Neuronal stem cell (in vitro differentiated cells): ENCODE data around the gene DGCR2.

Experiments
- DNase-seq: peaks from one replicate; pipeline ENCODE4 v3.0.0-alpha.2; 2013; ENCODE audit warnings: low spot score
- H2AFZ ChIP-seq: one replicate; pipeline ENCODE4 v1.6.1; 2013; ENCODE audit warnings: mild to moderate bottlenecking, low read length, inconsistent platforms
- H2AK5ac ChIP-seq: 2 replicates; pipeline ENCODE4 v1.6.1; 2013; ENCODE audit warnings: low read depth, mild to moderate bottlenecking, inconsistent platforms, low read length, moderate library complexity, mixed read lengths
- H2BK120ac ChIP-seq: 2 replicates; pipeline ENCODE4 v1.6.1; 2013; ENCODE audit warnings: low read depth, mild to moderate bottlenecking, inconsistent platforms, low read length, moderate library complexity, mixed read lengths
- H2BK12ac ChIP-seq: one replicate; pipeline ENCODE4 v1.6.1; 2013; ENCODE audit warnings: low read length, inconsistent platforms
- H2BK15ac ChIP-seq: 2 replicates; pipeline ENCODE4 v1.6.1; 2013; ENCODE audit warnings: mild to moderate bottlenecking, low read length, inconsistent platforms, mixed read lengths
- H2BK5ac ChIP-seq: one replicate; pipeline ENCODE4 v1.6.1; 2013; ENCODE audit warnings: inconsistent platforms, mild to moderate bottlenecking, low read length, moderate library complexity
- H3K14ac ChIP-seq: one replicate; pipeline ENCODE4 v1.6.1; 2013; ENCODE audit warnings: low read length, inconsistent platforms
- H3K18ac ChIP-seq: 2 replicates; pipeline ENCODE4 v1.6.1; 2013; ENCODE audit warnings: low read length, inconsistent platforms
- H3K23ac ChIP-seq: 2 replicates; pipeline ENCODE4 v1.6.1; 2013; ENCODE audit warnings: low read depth, mild to moderate bottlenecking, mixed read lengths, low read length, inconsistent platforms; ENCODE audit not compliant: poor library complexity
- H3K27ac ChIP-seq: replicated peaks from 3 replicates; pipeline ENCODE4 v1.5.1; 2013; ENCODE audit warnings: low read length, inconsistent platforms
- H3K27me3 ChIP-seq, 3 experiments: 2 replicates each; pipeline ENCODE4 v1.6.1; 2013; ENCODE audit warnings: low read length in 3 of 3, mild to moderate bottlenecking in 2 of 3, inconsistent platforms in 1 of 3, low read depth in 1 of 3, mixed read lengths in 1 of 3, moderate library complexity in 1 of 3; ENCODE audit not compliant: control insufficient read depth in 3 of 3, insufficient read depth in 3 of 3
- H3K36me3 ChIP-seq, 2 donors: replicated peaks in 1 of 2; 2 replicates each; pipeline ENCODE4 v1.6.1; 2013; ENCODE audit warnings: low read length in 2 of 2; ENCODE audit not compliant: control insufficient read depth in 2 of 2, insufficient read depth in 2 of 2
- H3K4ac ChIP-seq: 2 replicates; pipeline ENCODE4 v1.6.1; 2013; ENCODE audit warnings: inconsistent platforms, mild to moderate bottlenecking, low read length, moderate library complexity
- H3K4me1 ChIP-seq, 2 donors: 1 replicate in 1 of 2; 2 replicates in 1 of 2; pipeline ENCODE4 v1.6.1; 2013; ENCODE audit warnings: low read length in 2 of 2, low read depth in 1 of 2; ENCODE audit not compliant: control insufficient read depth in 2 of 2, insufficient read depth in 1 of 2
- H3K4me2 ChIP-seq: one replicate; pipeline ENCODE4 v1.6.1; 2013; ENCODE audit warnings: mild to moderate bottlenecking, low read length, inconsistent platforms; ENCODE audit not compliant: insufficient read depth, poor library complexity, severe bottlenecking
- H3K4me3 ChIP-seq, 2 donors: 2 replicates each; pipeline ENCODE4 v1.5.1; 2013; ENCODE audit warnings: low read length in 2 of 2, mild to moderate bottlenecking in 2 of 2, inconsistent platforms in 1 of 2, moderate library complexity in 1 of 2
- H3K79me1 ChIP-seq: one replicate; pipeline ENCODE4 v1.6.1; 2013; ENCODE audit warnings: low read depth, mild to moderate bottlenecking, inconsistent platforms, low read length, moderate library complexity
- H3K9ac ChIP-seq: one replicate; pipeline ENCODE4 v1.6.1; 2013; ENCODE audit warnings: mild to moderate bottlenecking, low read depth, low read length, inconsistent platforms; ENCODE audit not compliant: poor library complexity
- H3K9me3 ChIP-seq, 2 donors: replicated peaks in 1 of 2; 2 replicates each; pipeline versions ENCODE3 to v1.6.1; 2013; ENCODE audit warnings: low read length in 2 of 2, mild to moderate bottlenecking in 2 of 2, inconsistent platforms in 1 of 2, low read depth in 1 of 2, mixed read lengths in 1 of 2, moderate library complexity in 1 of 2; ENCODE audit not compliant: control insufficient read depth in 2 of 2, insufficient read depth in 1 of 2
- H4K8ac ChIP-seq: one replicate; pipeline ENCODE4 v1.6.1; 2013; ENCODE audit warnings: low read depth, mild to moderate bottlenecking, inconsistent platforms, low read length, moderate library complexity
- H4K91ac ChIP-seq: one replicate; pipeline ENCODE4 v1.6.1; 2013; ENCODE audit warnings: low read length, low read depth, mild to moderate bottlenecking, inconsistent platforms; ENCODE audit not compliant: poor library complexity
- WGBS, 2 donors: extraction: QIAGEN DNeasy Blood & Tissue Kit; methylation state at CpG; one replicate each; pipeline ENCODE4 v1.1.7; 2013; ENCODE audit warnings: missing lambda C conversion rate in 2 of 2, mixed read lengths in 1 of 2; ENCODE audit not compliant: insufficient read length in 2 of 2, insufficient replicate concordance in 1 of 2; ENCODE audit errors: extremely low coverage in 2 of 2; 5-methylcytosine and 5-hydroxymethylcytosine counted together

Gene DGCR2

DNA sequence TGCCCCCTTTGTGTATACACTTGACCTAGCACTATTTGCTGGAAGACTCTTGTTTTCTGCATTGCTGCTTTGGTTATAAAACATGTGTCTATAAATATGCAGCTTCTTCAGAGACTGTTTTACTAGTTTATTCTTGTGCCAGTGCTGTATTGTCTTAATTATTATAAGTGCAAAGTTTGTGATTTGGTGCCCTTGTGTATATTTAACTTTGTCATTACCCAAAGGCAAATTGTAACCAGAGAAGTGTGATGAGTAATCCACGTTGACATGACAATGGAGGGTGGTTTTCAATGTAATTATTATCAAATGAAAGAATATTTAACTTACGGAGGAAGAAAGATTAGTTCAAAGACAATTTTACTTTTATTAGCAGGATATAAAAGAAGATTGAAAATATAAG, 111.1 kb downstream of the DGCR2 start:
- no peak overlapping the region for H3K4me2 ChIP-seq
- DNase-seq: no peak
- WGBS, 2 donors: no CpG with 5 or more reads among the region's 2 CpGs
- no peak overlapping the region for H3K9ac ChIP-seq
- no peak overlapping the region for H2AK5ac ChIP-seq
- no peak overlapping the region for H2BK15ac ChIP-seq
- no peak overlapping the region for H3K18ac ChIP-seq
- no peak overlapping the region for H4K8ac ChIP-seq
- H3K14ac ChIP-seq: no peak overlapping the region
- no peak overlapping the region for H2BK120ac ChIP-seq
- no peak overlapping the region for H3K27ac ChIP-seq
- H3K4ac ChIP-seq: no peak overlapping the region
- H2AFZ ChIP-seq: no peak overlapping the region
- no peaks in the 10 kb centered on the region for H3K27me3 ChIP-seq
- no peaks in the 10 kb centered on the region for H3K79me1 ChIP-seq
- no peaks in the 10 kb centered on the region for H3K36me3 ChIP-seq
- H3K4me3 ChIP-seq: no peak overlapping the region
- H4K91ac ChIP-seq: no peak overlapping the region
- H2BK5ac ChIP-seq: no peak overlapping the region
- H3K9me3 ChIP-seq: no peaks in the 10 kb centered on the region
- H3K23ac ChIP-seq: no peak overlapping the region
- no peaks in the 10 kb centered on the region for H3K4me1 ChIP-seq
- no peak overlapping the region for H2BK12ac ChIP-seq

DNA sequence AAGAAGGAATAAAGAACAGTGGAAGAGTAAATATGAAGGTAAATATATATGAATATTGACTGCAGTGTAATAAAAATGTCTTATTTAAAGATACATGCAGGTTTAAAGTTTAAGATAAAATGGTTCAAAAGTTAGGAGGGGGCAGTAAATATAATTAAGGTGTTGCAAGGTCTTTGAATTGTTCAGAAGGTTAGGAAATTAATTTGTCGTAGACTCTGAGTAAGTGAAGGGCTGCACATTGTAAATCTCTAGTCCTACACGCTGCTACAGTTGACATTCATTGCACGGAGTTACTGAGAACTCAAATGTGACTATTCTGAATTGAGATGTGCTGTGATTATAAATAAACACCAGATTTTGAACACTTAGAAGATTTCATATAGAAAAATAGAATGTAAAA, 116.3 kb downstream of the DGCR2 start:
- Histone ChIP-seq H3K9ac (no peak overlapping the region), H3K14ac (no peak overlapping the region)
- WGBS, 2 donors: no CpG with 5 or more reads among the region's 3 CpGs

DNA sequence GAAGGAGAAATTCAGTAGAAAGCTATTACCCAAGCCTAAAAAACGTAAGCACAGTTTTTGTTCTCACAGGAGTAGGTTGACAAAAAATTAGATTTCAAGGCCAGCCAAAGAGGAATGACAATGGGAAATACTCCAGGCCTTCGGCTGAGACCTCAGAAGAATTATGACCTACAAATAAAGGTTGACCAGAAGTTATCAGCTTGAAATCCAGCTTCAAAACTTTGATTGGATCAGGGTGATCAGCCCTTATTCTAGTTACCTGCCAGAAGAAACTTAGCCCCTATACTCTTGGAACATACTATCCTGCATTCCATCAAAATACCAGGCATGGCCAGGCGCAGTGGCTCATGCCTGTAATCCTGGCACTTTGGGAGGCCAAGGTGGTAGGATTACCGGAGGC, 117.7 kb downstream of the DGCR2 start:
- H3K27ac ChIP-seq: no peak overlapping the region
- no peak overlapping the region for H3K9ac ChIP-seq
- no peak overlapping the region for H4K8ac ChIP-seq
- H3K9me3 ChIP-seq: no peaks in the 10 kb centered on the region
- no peaks in the 10 kb centered on the region for H3K79me1 ChIP-seq
- DNase-seq: no peak
- H2BK12ac ChIP-seq: no peak overlapping the region
- no peak overlapping the region for H3K4me3 ChIP-seq
- no peak overlapping the region for H3K23ac ChIP-seq
- no peak overlapping the region for H4K91ac ChIP-seq
- no peak overlapping the region for H2BK15ac ChIP-seq
- no CpG with 5 or more reads among the region's 4 CpGs for WGBS, 2 donors
- no peak overlapping the region for H2BK120ac ChIP-seq
- no peaks in the 10 kb centered on the region for H3K27me3 ChIP-seq
- no peak overlapping the region for H2BK5ac ChIP-seq
- no peak overlapping the region for H2AFZ ChIP-seq
- H3K4me2 ChIP-seq: no peak overlapping the region
- no peak overlapping the region for H3K4ac ChIP-seq
- no peaks in the 10 kb centered on the region for H3K4me1 ChIP-seq
- no peak overlapping the region for H2AK5ac ChIP-seq
- no peaks in the 10 kb centered on the region for H3K36me3 ChIP-seq
- H3K18ac ChIP-seq: no peak overlapping the region
- no peak overlapping the region for H3K14ac ChIP-seq

More for the DNA sequence above, 116.3 kb downstream of the DGCR2 start:
- H3K79me1 ChIP-seq: no peaks in the 10 kb centered on the region
- no peak overlapping the region for H3K27ac ChIP-seq
- H2BK12ac ChIP-seq: no peak overlapping the region
- no peaks in the 10 kb centered on the region for H3K9me3 ChIP-seq
- H4K8ac ChIP-seq: no peak overlapping the region
- no peak overlapping the region for H2AFZ ChIP-seq
- H2BK15ac ChIP-seq: no peak overlapping the region
- H3K27me3 ChIP-seq: no peaks in the 10 kb centered on the region
- no peak for DNase-seq
- no peak overlapping the region for H3K4me3 ChIP-seq
- no peak overlapping the region for H3K4ac ChIP-seq
- H2BK120ac ChIP-seq: no peak overlapping the region
- no peak overlapping the region for H3K4me2 ChIP-seq
- no peak overlapping the region for H2BK5ac ChIP-seq
- no peak overlapping the region for H4K91ac ChIP-seq
- H3K36me3 ChIP-seq: no peaks in the 10 kb centered on the region
- H3K4me1 ChIP-seq: no peaks in the 10 kb centered on the region
- H3K18ac ChIP-seq: no peak overlapping the region
- no peak overlapping the region for H3K23ac ChIP-seq
- no peak overlapping the region for H2AK5ac ChIP-seq

DNA sequence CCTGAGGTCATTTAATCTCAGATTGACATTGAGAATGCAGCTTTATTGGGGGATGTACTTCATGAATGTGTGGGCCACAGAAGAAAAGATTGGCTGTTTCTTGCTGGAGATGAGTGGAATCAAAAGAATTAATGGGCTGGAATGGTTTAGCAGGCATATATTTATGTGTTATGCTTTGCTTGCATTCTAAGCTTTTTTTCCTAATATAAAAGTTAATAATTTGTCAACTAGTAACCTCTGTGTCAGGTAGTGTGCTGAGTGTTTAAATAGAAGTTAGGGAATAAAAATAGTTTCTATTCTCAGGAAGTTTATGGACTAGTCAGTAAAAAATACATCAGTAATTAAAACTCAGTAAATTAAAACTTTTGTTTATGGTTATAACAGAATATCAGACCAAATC, 118.7 kb downstream of the DGCR2 start:
- no peak overlapping the region for H4K91ac ChIP-seq
- H3K14ac ChIP-seq: no peak overlapping the region
- no peak overlapping the region for H2BK12ac ChIP-seq
- H4K8ac ChIP-seq: no peak overlapping the region
- H3K4me1 ChIP-seq: no peaks in the 10 kb centered on the region
- H3K9me3 ChIP-seq: no peaks in the 10 kb centered on the region
- H3K23ac ChIP-seq: no peak overlapping the region
- no peak overlapping the region for H2BK120ac ChIP-seq
- no peak overlapping the region for H2AFZ ChIP-seq
- no peak overlapping the region for H3K27ac ChIP-seq
- no peak overlapping the region for H3K4me3 ChIP-seq
- no peaks in the 10 kb centered on the region for H3K36me3 ChIP-seq
- no peak overlapping the region for H3K4ac ChIP-seq
- H3K4me2 ChIP-seq: no peak overlapping the region
- no peak overlapping the region for H3K9ac ChIP-seq
- H2BK15ac ChIP-seq: no peak overlapping the region
- H3K27me3 ChIP-seq: no peaks in the 10 kb centered on the region
- H3K18ac ChIP-seq: no peak overlapping the region
- H3K79me1 ChIP-seq: no peaks in the 10 kb centered on the region
- H2BK5ac ChIP-seq: no peak overlapping the region
- DNase-seq: no peak
- H2AK5ac ChIP-seq: no peak overlapping the region
